ENCODE data around the gene POLR2J2. TPM values are rescaled to one million over a fixed set of nuclear protein-coding genes. Genes with fewer than 3 reads are reported as not detected.

The POLR2J2 gene
- total and polyA plus RNA-seq, 8 donors = 2.1 to 15.0 (median 4.6) TPM

Other genes starting within 250 kb of the POLR2J2 start
- 10 to 100 TPM; 22.3 to 38.2 TPM for gene ORAI2, start 238.1 kb downstream of the POLR2J2 start, total RNA-seq
- 10 to 100 TPM in 5 of 6 donors, 1 to 10 TPM in 1; 8.8 to 17.4 (median 12.0) TPM for gene ORAI2, start 238.1 kb downstream of the POLR2J2 start, polyA plus RNA-seq (ENCODE audit: insufficient read length in 6 of 6)
- gene ALKBH4, start 206.8 kb downstream of the POLR2J2 start, total RNA-seq = 1 to 10 TPM; 8.6 to 9.5 TPM
- gene ALKBH4, start 206.8 kb downstream of the POLR2J2 start, polyA plus RNA-seq (ENCODE audit: insufficient read length in 6 of 6) = 10 to 100 TPM; 10.3 to 14.1 (median 11.5) TPM
- 10 to 100 TPM; 12.9 to 16.6 TPM for gene LRWD1, start 206.7 kb downstream of the POLR2J2 start, total RNA-seq
- gene LRWD1, start 206.7 kb downstream of the POLR2J2 start, polyA plus RNA-seq (ENCODE audit: insufficient read length in 6 of 6) = 10 to 100 TPM; 13.0 to 22.2 (median 16.6) TPM
- 10 to 100 TPM; 30.5 to 39.0 TPM for gene POLR2J, start 192.7 kb downstream of the POLR2J2 start, total RNA-seq
- 10 to 100 TPM; 22.4 to 32.6 (median 26.5) TPM for gene POLR2J, start 192.7 kb downstream of the POLR2J2 start, polyA plus RNA-seq (ENCODE audit: insufficient read length in 6 of 6)
- gene RASA4B, start 153.9 kb downstream of the POLR2J2 start, total RNA-seq = 10 to 100 TPM; 18.1 to 18.5 TPM
- gene RASA4B, start 153.9 kb downstream of the POLR2J2 start, polyA plus RNA-seq (ENCODE audit: insufficient read length in 6 of 6) = 1 to 10 TPM; 3.0 to 8.8 (median 4.9) TPM
- 10 to 100 TPM; 12.7 to 22.0 TPM for gene UPK3BL2, start 128.0 kb downstream of the POLR2J2 start, total RNA-seq
- gene UPK3BL2, start 128.0 kb downstream of the POLR2J2 start, polyA plus RNA-seq (ENCODE audit: insufficient read length in 6 of 6) = 10 to 100 TPM; 11.7 to 22.9 (median 13.7) TPM
- gene SPDYE2, start 120.4 kb downstream of the POLR2J2 start, total RNA-seq = not detected
- gene SPDYE2, start 120.4 kb downstream of the POLR2J2 start, polyA plus RNA-seq (ENCODE audit: insufficient read length in 6 of 6) = 10 to 100 TPM in 3 of 6 donors, 1 to 10 TPM in 3; 6.2 to 15.0 (median 10.4) TPM
- gene POLR2J3, start 99.1 kb downstream of the POLR2J2 start, total RNA-seq = 10 to 100 TPM; 21.6 to 43.4 TPM
- gene POLR2J3, start 99.1 kb downstream of the POLR2J2 start, polyA plus RNA-seq (ENCODE audit: insufficient read length in 6 of 6) = 100 to 1,000 TPM in 3 of 6 donors, 10 to 100 TPM in 3; 51.6 to 108 (median 95.7) TPM
- 10 to 100 TPM; 22.9 to 43.2 TPM for gene RASA4, start 54.9 kb downstream of the POLR2J2 start, total RNA-seq
- gene RASA4, start 54.9 kb downstream of the POLR2J2 start, polyA plus RNA-seq (ENCODE audit: insufficient read length in 6 of 6) = 10 to 100 TPM; 16.5 to 34.7 (median 29.3) TPM
- gene UPK3BL1, start 28.9 kb downstream of the POLR2J2 start, total RNA-seq = 10 to 100 TPM; 15.7 to 18.2 TPM
- gene UPK3BL1, start 28.9 kb downstream of the POLR2J2 start, polyA plus RNA-seq (ENCODE audit: insufficient read length in 6 of 6) = 10 to 100 TPM in 5 of 6 donors, 1 to 10 TPM in 1; 7.5 to 38.4 (median 25.3) TPM
- not detected for gene SPDYE2B, start 21.3 kb downstream of the POLR2J2 start, total RNA-seq
- gene SPDYE2B, start 21.3 kb downstream of the POLR2J2 start, polyA plus RNA-seq (ENCODE audit: insufficient read length in 6 of 6) = 1 to 10 TPM; 2.2 to 4.7 (median 2.7) TPM
- gene FAM185A, start 77.3 kb upstream of the POLR2J2 start, total RNA-seq = 1 to 10 TPM; 7.1 to 7.7 TPM
- gene FAM185A, start 77.3 kb upstream of the POLR2J2 start, polyA plus RNA-seq (ENCODE audit: insufficient read length in 6 of 6) = 10 to 100 TPM; 11.1 to 15.1 (median 12.6) TPM
- 10 to 100 TPM in 1 of 2 donors, 1 to 10 TPM in 1; 8.7 to 22.9 TPM for gene LRRC17, start 241.3 kb upstream of the POLR2J2 start, total RNA-seq
- gene LRRC17, start 241.3 kb upstream of the POLR2J2 start, polyA plus RNA-seq (ENCODE audit: insufficient read length in 6 of 6) = 100 to 1,000 TPM; 179 to 252 (median 234) TPM

Data from left lung (tissue), 8 donors.